ENCODE results near the gene ABCD3.

ABCD3 gene

DNA sequence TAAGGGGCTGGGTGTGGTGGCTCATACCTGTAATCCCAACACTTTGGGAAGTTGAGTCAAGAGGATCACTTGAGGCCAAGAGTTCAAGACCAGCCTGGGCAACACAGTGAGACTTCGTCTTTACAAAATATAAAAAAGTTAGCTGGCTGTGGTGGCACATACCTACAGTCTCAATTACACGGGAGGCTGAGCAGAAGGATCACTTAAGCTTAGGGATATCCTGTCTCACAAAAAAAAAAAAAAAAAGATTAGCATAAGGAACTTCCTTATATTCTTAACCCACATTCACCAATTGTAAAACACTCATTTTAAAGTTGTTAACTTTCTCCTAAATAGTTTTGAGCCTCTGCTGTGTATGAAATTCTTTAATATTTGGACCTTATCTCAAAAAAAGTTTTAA lies 53.1 kb downstream of the ABCD3 start:
- TF ChIP-seq CTCF (IDR thresholded peaks at IDR 0.05; ENCODE audit: insufficient read depth, low read length, poor library complexity, severe bottlenecking): no peak
- DNase-seq (ENCODE audit: extremely low read depth, insufficient read length): no peak
- Histone ChIP-seq H3K36me3 (ENCODE audit: control insufficient read depth, insufficient read depth, low read length) (no peaks in the 10 kb centered on the region), H3K27me3 (replicated peaks; ENCODE audit: control insufficient read depth, insufficient read depth, low read length) (no peaks in the 10 kb centered on the region), H3K4me3 (replicated peaks; ENCODE audit: low read depth, low read length) (no peak overlapping the region)

DNA sequence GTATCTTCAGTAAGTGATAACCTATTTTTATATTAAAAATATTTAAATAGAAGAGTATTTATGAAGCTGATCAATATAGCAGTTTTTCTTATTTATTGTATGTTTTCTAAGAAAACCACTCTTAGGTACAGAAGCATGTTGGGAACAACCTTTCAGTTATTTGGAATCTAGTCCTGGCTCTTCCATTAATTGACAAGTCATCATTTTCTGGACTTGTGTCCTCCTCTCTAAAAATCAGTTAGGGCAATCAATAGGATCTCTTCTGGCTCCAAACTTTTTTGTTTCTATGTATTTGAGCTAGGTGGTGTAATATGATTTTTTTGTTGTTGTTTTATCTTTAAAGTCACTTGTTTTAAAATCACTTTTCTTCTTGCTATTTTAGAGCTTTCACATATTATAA lies 57.0 kb downstream of the ABCD3 start:
- H3K27me3 ChIP-seq (replicated peaks; ENCODE audit: control insufficient read depth, insufficient read depth, low read length): no peaks in the 10 kb centered on the region
- H3K36me3 ChIP-seq (ENCODE audit: control insufficient read depth, insufficient read depth, low read length): no peaks in the 10 kb centered on the region
- no peak for TF ChIP-seq CTCF (IDR thresholded peaks at IDR 0.05; ENCODE audit: insufficient read depth, low read length, poor library complexity, severe bottlenecking)
- no peak overlapping the region for H3K4me3 ChIP-seq (replicated peaks; ENCODE audit: low read depth, low read length)
- DNase-seq (ENCODE audit: extremely low read depth, insufficient read length): no peak

- TF ChIP-seq CTCF (IDR thresholded peaks at IDR 0.05; ENCODE audit: insufficient read depth, low read length, poor library complexity, severe bottlenecking): no peak
- Histone ChIP-seq H3K4me3 (replicated peaks; ENCODE audit: low read depth, low read length) (no peak overlapping the region), H3K27me3 (replicated peaks; ENCODE audit: control insufficient read depth, insufficient read depth, low read length) (no peaks in the 10 kb centered on the region), H3K36me3 (ENCODE audit: control insufficient read depth, insufficient read depth, low read length) (no peaks in the 10 kb centered on the region)
- no peak for DNase-seq (ENCODE audit: extremely low read depth, insufficient read length)
Measured at GRCh38 chr1:94479682-94480081, 61.5 kb downstream of the ABCD3 start.

DNA sequence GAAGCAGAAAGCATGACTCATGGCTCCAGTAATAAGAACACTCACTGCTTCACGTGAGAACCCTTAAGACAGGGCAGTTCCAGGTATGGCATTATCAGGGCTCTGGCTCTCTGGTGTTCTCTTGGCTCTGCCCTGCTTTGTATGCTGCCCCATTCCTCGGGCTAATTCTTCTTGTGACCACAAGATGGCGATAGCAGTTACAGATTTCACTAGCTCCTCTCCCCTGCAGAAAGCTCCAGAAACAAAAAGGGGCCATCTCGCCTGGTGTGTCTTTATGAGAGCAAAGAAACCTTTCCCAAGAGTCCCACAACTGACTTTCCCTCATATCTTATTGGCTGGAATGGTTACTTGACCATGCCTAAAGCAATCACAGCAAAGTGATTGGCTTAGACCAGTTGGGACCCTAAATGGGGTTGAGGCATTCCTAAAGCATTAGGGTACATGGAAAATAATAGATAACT lies 63.3 kb downstream of the ABCD3 start:
- DNase-seq (ENCODE audit: extremely low read depth, insufficient read length): peak; percentile 16
- H3K36me3 ChIP-seq (ENCODE audit: control insufficient read depth, insufficient read depth, low read length): no peaks in the 10 kb centered on the region
- H3K27me3 ChIP-seq (replicated peaks; ENCODE audit: control insufficient read depth, insufficient read depth, low read length): no peaks in the 10 kb centered on the region
- TF ChIP-seq CTCF (IDR thresholded peaks at IDR 0.05; ENCODE audit: insufficient read depth, low read length, poor library complexity, severe bottlenecking): peak; percentile 88
- H3K4me3 ChIP-seq (replicated peaks; ENCODE audit: low read depth, low read length): no peak overlapping the region

DNA sequence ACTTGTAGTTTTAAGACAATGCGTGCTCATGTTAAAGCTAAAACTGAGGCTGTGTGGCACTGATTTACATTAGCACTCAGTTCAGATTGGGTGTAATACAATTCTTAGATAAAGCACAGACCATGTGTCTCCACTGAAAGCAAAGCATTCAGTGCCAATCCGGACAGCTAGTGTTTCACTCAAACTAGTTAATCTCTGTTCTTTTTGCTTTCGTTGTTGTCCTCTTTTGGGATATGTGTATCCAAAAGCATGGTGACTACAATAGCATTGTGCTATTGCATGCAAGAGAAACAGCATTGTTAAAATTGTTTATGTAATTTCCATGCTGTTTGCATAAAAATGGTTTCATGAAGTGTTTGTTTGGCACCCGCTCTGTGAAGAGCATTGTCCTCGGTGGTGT lies 68.8 kb downstream of the ABCD3 start:
- no peak overlapping the region for H3K4me3 ChIP-seq (replicated peaks; ENCODE audit: low read depth, low read length)
- no peaks in the 10 kb centered on the region for H3K36me3 ChIP-seq (ENCODE audit: control insufficient read depth, insufficient read depth, low read length)
- TF ChIP-seq CTCF (IDR thresholded peaks at IDR 0.05; ENCODE audit: insufficient read depth, low read length, poor library complexity, severe bottlenecking): no peak
- DNase-seq (ENCODE audit: extremely low read depth, insufficient read length): no peak
- no peaks in the 10 kb centered on the region for H3K27me3 ChIP-seq (replicated peaks; ENCODE audit: control insufficient read depth, insufficient read depth, low read length)

DNA sequence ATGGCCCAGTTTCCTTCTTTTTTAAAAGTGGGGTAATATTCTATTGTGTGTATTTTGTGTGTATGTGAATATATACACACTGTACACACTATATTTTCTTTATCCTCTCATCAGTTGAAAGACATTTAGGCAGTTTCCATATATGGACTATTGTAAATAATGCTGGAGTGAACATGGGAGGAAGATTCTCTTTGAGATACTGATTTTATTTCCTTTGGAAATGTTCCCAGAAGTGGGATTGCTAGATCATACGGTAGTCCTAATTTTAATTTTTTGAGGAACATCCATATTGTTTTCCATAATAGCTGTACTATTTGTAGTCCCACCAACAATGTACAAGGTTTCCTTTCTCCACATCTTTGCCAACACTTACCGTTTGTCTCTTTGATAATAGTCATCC lies 72.4 kb downstream of the ABCD3 start:
- Histone ChIP-seq H3K4me3 (replicated peaks; ENCODE audit: low read depth, low read length) (no peak overlapping the region), H3K36me3 (ENCODE audit: control insufficient read depth, insufficient read depth, low read length) (no peaks in the 10 kb centered on the region), H3K27me3 (replicated peaks; ENCODE audit: control insufficient read depth, insufficient read depth, low read length) (no peaks in the 10 kb centered on the region)
- no peak for TF ChIP-seq CTCF (IDR thresholded peaks at IDR 0.05; ENCODE audit: insufficient read depth, low read length, poor library complexity, severe bottlenecking)
- no peak for DNase-seq (ENCODE audit: extremely low read depth, insufficient read length)
